GM18870 (cell line): ENCODE measurements around the gene ADGRD2.

Source experiments
- ATAC-seq: cut with Tn5 transposase; IDR thresholded peaks from one replicate; pipeline ENCODE4 v1.9.1; 2021; ENCODE audit warnings: moderate library complexity; ENCODE audit not compliant: unreplicated experiment

ADGRD2 gene

DNA sequence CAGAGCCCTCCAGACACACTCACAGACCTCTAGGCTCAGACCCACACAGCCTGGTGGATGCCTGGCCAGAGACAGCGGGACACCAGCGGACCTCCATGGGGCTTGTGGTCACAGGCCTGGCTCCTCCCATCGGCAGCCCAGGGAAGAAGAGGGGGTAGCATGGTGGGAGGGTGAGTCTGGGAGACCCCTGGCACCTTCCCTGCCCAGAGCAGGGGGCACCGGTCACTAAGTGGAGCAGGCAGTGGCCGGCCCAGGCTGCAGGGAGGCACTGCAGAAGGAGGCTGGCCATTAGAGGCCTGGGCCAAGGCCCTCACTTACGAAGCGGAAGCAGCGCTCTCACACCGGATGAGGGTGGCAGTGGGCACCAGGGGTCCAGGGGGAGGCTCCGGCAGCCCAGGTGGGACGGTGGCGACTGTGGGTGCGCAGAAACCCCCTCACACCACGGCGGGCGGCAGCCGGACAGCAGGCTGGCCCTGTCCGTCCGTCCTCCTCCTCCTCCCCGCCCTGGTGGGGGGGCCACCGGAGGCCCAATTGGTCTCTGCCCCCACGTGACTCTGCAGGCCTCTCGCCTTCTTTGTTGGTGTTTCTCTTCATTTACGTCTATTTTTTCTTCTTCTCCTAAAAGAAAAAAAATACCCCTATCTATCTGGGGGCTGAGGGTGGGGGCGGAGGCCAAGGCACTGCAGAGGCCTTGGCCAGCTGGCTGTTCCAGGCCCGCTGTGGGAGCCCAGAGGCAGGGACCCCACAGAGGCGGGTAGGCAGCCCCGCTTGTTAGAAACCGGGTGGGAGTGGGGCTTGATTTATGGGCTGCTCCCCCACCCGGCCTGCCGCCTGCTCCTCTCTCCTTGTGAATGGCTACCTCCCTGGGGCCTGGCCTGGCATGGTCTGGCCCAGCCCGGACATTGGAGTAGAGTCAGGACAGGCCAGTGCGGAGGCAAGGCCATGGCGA lies 57.0 kb downstream of the ADGRD2 start, which contains the start of gene NR5A1:
Gene NR5A1 (minus strand): TSS at position 469 of the 949 bp plus-strand sequence. CDS start 4,004 bp downstream, outside the sequence.
- ATAC-seq = no peak

DNA sequence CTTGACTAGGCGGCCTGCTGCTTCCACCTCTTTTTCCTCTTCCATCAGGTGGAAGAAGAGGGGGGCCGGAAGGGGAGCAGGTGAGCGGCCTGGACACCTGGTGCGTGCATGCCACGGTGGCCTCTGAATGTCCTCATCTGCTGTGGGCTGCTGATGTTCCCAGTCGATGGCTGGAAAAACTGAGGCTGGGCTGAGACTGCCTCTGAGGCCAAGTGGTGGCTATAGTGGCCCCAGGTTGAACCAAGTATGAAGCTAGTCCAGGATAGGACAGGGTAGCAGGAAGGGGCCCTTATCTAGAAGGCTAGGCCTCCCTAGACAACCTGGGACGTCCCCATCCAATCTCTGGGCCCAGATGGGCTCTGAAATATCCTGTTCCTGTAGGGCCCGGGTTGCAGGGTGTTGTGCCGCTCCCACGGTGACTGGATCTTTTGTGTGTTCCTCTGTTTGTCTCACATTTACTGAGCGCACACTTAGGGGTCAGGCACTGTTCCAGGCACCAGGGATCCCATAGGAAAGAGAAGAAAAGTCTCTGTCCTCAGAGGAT lies 57.7 kb downstream of the ADGRD2 start:
- ATAC-seq = no peak

DNA sequence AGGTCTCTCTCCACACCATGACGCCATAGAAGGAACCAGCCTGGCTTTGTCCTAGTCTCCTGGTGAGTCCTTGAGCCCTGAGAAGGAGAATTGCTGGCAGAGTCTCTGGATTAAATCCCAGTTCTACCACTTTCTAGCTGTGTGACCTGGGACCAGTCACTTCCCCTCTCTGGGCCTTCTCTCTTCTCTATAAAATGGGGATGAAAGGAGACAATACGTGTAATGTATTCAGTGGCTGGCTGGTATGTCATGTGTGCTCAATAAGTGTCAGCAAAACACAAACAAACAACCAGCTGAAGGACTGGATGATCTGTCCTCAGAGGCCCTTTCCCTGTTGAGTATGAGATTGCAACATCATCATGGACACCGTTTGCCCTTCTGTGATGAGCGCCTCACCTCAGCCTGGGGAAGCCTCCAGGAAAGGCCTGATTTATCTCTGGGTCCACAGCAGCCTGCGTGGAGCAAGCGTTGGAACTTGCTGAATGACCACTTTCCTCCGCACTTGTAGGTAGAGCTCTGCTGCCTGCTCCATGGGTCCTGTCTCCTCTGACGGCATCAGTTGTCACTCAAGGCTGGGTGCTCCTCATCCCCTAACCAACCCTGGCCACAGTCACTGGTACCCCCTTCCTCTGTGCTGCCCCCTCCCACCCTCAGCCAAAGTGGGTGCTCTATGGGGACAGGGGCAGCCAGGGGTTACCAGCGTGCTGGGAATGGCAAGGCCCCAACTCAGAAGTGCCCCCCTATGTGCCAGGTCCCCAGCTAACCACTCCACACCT lies 60.6 kb downstream of the ADGRD2 start:
- no peak for ATAC-seq

DNA sequence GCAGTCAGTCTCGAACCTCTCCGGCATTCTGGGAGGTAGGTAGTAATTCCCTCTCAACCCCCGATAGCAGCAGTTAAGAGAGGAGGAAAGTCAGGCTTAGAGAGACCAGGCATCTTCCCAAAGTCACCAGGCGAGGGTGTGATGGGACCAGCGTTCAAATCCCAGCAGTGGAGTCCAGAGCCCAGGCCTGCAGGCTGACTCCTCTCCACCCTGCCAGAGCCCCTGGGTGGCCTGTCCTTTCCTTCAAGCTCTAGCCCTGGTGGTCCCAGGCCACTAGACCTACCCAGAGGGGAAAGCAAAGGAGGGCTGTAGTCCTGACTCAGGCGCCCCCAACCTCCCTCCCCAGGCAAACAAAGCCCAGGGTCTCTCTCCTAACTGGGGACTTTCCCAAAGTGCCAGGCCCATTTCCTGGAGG lies 61.2 kb downstream of the ADGRD2 start:
- ATAC-seq = no peak

DNA sequence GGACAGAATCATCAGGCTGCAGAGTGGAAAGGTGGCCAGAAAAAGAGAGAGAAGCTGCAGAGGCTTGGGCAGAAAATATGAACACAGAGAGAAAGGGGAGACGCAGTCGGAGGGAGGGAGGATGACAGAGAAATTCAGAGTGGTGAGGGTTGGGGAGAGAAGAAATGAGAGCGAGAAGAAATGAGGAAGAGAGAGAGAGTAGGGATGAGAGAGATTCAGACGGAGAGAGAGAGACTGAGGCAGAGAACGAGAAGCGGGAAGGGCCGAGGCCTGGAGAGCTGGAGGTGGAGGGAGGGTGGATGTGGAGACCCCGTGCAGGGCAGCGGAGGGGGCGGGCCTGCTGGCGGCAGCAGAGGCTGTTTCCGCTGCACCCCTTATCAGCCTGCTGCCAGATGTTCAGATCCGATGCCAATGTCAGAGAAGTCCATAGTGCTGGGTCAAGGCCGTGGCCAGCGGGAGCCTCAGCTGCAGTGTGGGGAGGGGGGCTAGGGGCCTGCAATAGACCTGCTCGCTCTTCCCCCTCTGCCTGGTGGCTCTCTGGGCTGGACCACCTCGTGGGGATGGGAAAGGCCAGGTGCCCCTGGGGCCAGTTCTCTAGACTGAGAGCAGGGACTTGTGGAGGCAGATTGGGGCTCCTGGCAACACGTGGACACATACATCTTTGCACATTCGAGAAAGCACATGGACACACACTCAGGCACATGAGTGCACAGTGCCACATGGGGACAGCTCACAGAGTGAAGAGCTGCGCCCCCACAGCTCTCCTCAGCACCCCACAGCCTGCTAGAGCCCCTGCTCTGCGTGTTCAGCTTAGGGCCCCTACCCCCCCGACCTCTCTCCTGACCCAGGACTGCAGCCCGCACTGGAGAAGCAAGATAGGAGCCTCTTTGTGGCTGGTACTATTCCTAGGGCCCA lies 61.9 kb downstream of the ADGRD2 start:
- no peak for ATAC-seq

DNA sequence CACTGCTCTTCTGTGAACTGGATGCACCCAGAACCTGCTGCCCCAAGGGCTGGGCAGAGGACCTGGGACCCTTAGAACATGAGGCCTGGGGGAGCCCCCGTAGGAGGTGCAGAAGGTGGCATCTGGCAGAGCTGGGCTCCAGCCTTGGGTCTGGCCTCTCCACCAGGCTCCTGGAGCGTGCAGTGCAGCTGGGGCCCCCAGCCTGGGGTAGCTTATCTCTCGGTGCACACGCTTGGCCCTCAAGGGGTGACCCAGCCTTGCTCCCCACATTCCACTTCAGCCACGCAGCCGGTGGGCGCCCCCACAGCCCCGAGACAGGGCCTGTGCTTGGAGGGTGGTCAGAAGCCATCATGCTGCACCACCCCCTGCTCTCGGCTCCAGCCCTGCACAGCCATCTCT lies 62.6 kb downstream of the ADGRD2 start:
- no peak for ATAC-seq

DNA sequence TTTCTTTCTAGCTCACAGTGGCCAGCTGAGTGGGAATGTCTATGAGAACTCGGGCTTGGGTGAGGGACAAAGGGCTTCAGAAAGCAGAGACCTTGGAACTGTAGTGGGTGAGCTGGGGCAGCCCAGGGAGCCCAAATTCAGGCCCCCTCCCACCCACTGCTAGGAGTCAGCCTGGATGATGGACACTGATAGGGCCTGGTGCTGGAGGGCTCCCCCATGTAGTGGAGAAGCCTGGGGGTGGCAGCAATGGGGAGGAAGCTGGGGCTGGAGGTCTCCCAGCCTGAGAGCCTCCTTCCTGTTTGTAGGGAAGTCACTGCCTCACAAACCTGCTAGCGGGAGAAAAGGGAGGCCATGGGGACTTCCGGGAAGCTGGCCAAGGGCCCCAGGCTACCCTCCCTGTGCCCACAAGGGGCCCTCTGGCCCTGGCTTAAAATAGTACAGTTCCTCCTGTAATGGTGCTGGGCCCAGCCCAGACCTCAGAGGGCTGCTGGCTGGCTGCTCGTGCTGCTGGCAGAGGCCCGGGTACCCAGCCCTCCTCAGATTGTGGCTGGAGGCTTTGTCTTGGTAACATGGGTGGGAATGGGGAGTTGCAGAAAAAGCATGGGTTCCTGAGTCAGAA lies 63.2 kb downstream of the ADGRD2 start:
- no peak for ATAC-seq

DNA sequence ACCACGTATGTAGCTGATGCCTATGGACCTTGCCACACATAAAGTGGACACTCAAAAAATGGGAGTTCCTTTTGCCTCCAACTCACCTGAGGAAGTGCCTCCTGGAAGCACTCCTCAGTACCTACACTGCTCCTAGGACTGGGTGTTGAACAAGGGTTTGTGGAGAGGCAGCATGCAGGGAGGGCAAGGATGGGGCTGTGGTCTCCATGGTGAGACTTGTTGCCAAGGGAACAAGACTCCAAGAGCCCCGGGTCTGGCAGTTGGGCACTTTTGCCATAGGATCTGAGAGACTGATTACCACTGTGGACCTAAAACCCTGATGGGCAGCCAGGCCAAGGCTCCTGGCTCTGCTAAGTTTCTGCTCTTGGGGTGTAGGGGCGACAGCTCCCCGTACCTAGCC lies 63.9 kb downstream of the ADGRD2 start:
- ATAC-seq = no peak

DNA sequence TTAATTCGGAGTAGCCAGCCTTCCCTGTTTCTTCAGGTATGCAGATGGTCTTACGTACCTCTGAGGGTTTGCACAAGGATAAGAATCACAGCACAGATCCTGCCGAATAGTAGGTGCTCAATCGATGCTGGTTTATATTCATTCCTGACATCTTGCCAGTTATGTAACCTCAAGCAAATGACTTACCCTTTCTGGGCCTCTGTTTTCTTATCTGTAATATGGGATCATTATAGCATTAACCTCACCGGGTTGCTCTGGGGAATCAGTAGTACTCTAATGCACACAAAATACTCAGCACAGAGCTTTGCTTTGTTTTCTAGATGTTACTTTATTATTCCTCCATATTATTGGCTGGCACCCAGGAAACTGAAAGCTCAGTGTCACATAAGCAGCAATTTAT lies 64.6 kb downstream of the ADGRD2 start:
- ATAC-seq = no peak

DNA sequence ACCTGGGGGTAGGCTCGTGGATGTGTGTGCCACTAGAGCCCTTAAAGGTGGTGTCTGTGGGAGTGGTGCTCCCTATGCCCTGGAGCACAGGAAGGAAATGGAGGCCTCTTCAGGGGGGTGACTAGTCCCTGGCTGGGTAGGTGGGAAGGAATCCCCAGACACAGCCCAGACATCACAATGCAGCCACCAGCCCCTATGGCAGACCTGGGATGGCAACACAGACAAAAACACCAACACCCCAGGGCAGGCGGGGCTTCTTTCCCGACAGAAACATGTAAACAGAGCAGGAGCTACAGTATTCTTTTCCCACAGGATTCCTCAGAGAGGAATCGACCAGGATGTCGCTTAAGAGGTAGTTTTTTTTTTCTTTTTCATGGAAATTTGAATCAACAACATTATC lies 67.3 kb downstream of the ADGRD2 start:
- no peak for ATAC-seq

DNA sequence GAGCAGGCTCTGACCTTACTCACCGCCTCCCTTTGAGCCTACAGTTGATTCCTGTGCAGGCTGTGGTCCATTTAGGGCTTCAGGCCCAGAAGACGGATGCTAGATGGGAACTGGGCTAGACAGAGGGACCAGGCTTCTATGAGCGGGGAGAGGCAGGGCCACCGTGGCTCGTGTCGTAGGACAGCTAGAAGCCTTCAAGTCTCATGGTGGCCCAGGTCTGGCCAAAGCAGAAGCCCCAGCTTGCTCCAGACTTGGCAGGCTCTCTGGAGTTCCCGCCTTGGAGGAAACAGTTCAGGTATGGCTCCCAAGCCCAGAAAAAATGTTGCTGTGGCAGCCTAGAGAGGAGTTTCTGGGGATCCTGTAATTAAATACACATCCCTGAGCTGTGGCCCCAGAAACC lies 67.9 kb downstream of the ADGRD2 start:
- no peak for ATAC-seq

DNA sequence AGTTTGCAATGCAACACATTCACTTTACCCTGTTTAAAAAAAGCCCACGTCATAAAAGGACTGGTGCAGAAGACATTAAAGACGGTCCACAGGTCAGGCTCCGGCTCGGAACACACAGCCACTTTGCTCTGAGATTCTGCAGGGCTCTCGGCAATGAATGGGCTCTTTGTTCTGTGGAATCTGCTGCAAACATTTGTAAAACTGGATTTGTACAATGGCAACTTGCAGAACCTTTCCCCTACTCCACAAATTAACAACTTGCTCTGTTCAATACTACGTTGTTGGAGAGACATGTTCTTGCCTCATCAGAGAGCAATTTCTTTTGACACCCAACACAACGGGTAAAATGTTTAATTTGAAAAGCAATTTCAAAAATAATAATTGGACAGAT lies 70.0 kb downstream of the ADGRD2 start:
- ATAC-seq = no peak

DNA sequence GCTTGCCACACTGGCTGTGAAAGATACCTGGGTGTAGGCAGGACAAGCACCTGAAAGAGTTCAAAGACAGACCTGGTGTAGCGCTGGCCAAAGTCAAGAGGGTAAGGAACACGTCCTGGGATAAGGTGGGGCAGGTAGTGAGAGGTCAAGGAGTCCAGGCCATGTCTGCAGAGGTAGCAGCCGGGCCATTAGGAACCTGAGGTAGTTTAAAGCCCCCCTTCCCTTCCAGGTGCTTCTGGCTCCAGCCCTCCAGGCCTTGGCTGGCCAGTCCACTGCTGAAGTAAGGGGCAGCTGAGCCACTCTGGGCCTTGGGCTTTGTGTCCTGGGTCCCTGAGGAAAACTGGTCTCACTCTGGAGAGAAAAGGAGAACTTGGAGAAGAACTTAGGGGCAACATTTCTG lies 70.9 kb downstream of the ADGRD2 start:
- ATAC-seq = no peak

DNA sequence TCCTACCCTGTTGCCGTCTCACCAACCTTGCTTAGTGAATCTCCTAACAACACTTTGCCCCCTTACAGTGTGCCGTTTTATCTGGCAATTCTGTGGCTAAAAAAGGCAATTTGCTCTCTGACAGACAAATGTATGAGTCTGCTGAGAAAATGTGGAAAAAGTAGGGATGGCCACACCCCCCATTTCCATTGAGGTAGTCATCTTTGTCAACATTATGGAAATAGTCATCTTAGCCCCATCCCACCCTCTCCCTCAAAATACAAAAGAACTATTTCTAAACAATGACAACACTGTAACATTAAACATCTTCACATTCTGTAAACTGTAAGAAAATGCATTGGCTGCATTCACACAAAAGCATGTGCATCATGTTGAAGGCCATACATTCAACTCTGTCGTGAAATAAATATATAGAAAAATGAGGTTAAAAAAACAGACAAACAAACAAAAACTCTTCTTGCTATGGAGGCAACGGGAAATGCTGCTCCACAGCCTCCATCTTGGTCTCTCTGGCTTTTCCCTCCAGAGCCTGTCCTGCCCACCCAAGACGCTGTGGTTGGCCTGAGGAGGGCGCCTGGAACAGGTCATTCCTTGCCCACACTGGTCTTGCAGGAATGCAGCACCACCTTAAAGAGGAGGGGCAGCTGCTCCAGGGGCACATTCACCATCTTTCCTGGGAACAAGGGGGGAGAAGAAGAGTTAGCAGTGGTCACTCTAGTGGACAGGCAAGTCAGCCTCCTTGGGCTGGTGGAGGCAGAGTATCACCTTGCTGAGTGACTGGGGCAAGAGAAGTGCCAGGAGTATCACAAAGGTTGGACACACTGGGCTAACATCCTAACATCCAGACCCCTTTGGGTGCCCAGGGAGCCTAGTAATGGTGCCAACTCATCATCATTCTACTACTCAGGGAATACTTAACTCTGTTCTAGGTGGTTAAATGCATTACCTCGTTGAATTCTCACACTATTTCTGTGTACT lies 72.2 kb downstream of the ADGRD2 start:
- ATAC-seq = no peak

DNA sequence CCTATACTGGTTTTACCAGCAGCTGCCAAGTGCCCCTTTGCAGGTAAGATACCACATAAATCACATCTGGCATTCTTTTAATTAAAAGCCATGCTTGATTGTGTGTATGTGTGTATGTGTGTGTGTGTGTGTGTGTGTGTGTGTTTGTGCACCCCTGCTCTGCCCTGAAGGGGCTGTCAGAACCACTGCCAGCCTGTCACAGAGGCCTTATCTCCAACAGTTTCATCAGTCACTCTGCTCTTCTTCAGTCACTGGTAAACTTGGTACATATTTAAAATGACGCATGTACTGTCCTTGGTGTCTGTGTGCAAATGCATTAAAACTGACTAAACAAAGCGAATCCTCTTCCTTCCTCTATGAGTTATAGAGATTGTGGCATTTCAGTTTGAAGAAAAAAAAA lies 75.9 kb downstream of the ADGRD2 start:
- ATAC-seq = no peak

DNA sequence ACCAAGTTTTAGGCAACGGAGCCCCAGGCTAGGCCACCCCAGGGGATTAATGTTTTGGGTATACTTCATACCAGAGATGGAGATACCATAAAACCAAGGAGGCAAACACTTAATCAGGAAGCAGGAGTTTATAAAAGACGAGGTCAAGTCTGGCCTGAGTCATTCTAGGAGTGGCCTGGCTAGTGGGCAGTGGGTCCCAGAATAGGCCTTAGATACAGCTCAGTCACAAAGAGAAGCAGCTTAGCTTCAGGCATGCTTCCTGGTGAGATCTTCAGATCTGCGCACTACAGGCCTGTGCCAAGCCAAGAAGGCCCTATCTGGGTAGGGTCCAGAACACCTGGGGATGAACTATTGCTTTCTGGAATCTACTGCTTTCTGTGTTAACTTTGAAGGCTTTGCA lies 77.5 kb downstream of the ADGRD2 start:
- no peak for ATAC-seq
